Mammary epithelial cell (primary cell): ENCODE data around the gene PLPP3.

ENCODE experiments used
- EZH2 ChIP-seq: IDR thresholded peaks from 2 replicates; pipeline ENCODE4 v1.6.1; 2012; ENCODE audit warnings: low read length, inconsistent platforms, borderline replicate concordance
- TF ChIP-seq, protein P1 (sequence below), 2 donors: IDR thresholded peaks in 1 of 2; conservative IDR thresholded peaks in 1 of 2; 2 replicates each; pipeline ENCODE4 v1.5.1; 2011 to 2012; ENCODE audit warnings: inconsistent platforms in 2 of 2, low read length in 2 of 2, mild to moderate bottlenecking in 2 of 2, control low read depth in 1 of 2, low read depth in 1 of 2; ENCODE audit not compliant: insufficient read depth in 1 of 2; ENCODE audit errors: extremely low read depth in 1 of 2

DNA sequence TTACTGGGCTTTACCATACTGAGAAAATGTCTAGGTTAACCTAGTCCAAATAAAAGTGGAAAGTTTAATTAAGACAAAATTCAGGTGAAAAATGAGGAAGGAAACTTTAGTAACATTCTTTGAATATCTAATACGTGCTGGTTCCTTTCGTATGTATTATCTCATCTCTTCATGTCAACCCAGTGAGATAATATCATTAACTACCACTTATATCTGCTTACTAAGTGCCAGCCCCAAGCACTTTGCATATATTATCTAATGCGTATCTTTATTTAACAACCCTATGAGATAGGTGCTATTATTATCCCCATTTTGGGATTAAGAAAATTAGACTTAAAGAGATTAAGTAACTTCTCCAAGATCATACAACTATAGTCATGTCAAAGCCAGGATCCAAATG lies 12.5 kb upstream of the PLPP3 start:
- TF ChIP-seq, protein P1, sequence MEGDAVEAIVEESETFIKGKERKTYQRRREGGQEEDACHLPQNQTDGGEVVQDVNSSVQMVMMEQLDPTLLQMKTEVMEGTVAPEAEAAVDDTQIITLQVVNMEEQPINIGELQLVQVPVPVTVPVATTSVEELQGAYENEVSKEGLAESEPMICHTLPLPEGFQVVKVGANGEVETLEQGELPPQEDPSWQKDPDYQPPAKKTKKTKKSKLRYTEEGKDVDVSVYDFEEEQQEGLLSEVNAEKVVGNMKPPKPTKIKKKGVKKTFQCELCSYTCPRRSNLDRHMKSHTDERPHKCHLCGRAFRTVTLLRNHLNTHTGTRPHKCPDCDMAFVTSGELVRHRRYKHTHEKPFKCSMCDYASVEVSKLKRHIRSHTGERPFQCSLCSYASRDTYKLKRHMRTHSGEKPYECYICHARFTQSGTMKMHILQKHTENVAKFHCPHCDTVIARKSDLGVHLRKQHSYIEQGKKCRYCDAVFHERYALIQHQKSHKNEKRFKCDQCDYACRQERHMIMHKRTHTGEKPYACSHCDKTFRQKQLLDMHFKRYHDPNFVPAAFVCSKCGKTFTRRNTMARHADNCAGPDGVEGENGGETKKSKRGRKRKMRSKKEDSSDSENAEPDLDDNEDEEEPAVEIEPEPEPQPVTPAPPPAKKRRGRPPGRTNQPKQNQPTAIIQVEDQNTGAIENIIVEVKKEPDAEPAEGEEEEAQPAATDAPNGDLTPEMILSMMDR (conservative IDR thresholded peaks at IDR 0.05 in 1 of 2, IDR thresholded peaks at IDR 0.05 in 1 of 2; ENCODE audit: extremely low read depth in 1 of 2, insufficient read depth in 1 of 2, low read depth in 1 of 2, low read length in 2 of 2), result no peak
- no peak for TF ChIP-seq EZH2
